ENCODE results near the gene ANP32B.

The ANP32B gene

GRCh38 chr9:98021306-98022040 lies 38.3 kb downstream of the ANP32B start:
- FAIRE-seq (no peak), DNase-seq (ENCODE audit: low spot score) (no peak)

DNA sequence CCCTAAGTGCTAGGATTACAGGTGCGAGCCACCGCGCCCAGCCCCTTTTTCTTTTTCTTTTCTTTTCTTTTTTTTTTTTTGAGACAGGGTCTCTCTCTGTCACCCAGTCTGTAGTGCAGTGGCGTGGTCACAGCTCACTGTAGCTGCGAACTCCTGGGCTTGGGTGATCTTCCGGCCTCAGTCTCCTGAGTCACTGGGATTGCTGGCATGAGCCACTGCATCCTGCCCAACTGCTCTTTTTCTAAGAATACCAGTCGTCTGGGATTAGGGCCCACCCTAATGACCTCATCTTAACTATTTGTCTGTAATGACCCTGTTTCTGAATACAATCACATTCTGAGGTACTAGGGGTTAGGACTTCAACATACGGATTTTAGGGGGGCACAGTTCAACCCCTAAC lies 39.3 kb downstream of the ANP32B start:
- peak; percentile 48 for DNase-seq (ENCODE audit: low spot score)
- no peak for FAIRE-seq

GRCh38 chr9:98024702-98025101 lies 41.6 kb downstream of the ANP32B start:
- DNase-seq (ENCODE audit: low spot score) (no peak), FAIRE-seq (no peak)

GRCh38 chr9:98031169-98031568 lies 48.0 kb downstream of the ANP32B start:
- no peak for FAIRE-seq
- no peak for DNase-seq (ENCODE audit: low spot score)

- FAIRE-seq (no peak), DNase-seq (ENCODE audit: low spot score) (no peak)
Measured at GRCh38 chr9:98031935-98032334, 48.8 kb downstream of the ANP32B start.

DNA sequence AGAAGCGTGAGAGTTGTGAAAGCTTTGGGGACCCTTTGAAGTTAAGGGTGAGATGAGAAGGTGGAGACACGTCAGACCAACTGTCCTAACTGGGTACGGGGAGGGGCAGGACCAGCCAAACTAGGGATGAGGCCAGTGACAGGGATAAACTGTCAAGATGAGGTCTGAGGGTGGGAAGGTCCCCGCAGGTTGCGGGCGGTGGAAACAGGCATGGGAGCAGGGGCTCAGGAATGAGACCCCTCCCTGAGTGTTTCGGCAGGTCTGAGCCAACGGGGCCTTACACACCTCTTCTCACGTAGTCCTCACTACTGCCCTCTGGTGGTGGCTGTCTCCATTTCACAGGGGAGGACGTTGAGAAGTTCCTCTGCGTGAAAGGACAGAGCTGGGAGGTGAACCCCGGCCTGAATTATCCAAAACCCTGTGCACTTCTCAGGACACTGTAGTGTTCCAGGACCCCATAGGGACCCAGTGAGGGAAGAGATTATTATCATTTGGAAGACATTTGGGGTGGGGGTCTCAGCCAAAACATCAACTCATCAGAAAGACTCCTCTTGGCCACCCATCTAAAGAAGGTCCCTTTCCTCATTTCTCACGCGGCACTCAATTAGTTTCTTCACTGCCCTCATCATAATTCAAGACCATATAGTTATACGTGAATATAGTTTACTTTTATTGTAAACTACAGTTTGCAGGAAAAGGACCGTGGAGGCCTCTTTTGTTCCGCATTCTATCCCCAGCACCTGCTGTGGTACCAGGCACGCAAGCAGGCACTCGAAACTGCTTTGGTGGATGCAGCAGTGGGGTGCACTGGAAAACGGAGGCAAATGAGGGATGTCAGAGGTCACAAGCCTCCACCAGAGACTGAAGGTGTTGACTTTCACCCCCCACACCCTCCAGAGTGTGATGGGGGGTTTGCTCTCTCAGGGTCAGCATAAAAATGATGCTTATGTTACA lies 51.7 kb downstream of the ANP32B start:
- FAIRE-seq: no peak

DNA sequence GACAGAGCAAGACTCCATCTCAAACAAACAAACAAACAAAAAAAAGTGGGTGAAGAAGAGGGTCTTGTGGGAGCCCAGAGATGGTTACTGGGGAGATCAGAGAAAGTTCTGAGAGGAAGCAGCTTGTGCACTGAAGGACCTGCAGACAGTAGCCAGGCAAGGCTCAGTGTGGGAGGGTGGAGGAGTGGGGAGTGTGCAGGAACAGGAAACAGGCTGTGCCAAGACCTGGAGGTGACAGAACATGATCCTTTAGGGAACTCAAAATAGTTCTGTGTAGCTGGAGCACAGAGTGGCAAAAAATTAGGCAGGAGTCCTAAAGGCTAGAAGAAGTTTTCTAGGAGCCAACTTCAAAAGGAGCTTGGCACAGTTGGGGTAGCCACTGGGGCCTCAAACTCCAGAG lies 54.2 kb downstream of the ANP32B start:
- no peak for DNase-seq (ENCODE audit: low spot score)
- no peak for FAIRE-seq

More for the DNA sequence above, 51.7 kb downstream of the ANP32B start:
- peak; percentile 25 for DNase-seq (ENCODE audit: low spot score)

GRCh38 chr9:98038958-98039357 lies 55.8 kb downstream of the ANP32B start:
- DNase-seq (ENCODE audit: low spot score): no peak
- FAIRE-seq: no peak

DNA sequence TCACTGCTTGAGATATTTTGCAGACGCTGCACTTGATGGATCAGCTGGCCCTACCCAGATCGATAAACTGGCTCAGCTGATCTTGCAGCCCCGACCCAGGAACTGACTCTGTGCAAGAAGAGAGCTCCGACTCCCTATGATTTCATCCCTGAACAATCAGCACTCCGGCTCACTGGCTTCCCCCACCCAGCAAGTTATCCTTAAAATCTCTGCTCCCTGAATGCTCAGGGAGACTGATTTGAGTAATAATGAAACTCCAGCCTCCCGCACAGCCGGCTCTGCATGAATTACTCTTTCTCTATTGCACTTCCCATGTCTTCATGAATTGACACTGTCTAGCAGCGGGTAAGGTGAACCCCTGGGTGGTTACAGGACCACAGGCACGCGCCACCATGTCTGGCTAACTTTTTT lies 56.5 kb downstream of the ANP32B start:
- DNase-seq (ENCODE audit: low spot score) (no peak), FAIRE-seq (no peak)

GRCh38 chr9:98040212-98040611 lies 57.1 kb downstream of the ANP32B start:
- DNase-seq (ENCODE audit: low spot score): no peak
- FAIRE-seq: no peak

DNA sequence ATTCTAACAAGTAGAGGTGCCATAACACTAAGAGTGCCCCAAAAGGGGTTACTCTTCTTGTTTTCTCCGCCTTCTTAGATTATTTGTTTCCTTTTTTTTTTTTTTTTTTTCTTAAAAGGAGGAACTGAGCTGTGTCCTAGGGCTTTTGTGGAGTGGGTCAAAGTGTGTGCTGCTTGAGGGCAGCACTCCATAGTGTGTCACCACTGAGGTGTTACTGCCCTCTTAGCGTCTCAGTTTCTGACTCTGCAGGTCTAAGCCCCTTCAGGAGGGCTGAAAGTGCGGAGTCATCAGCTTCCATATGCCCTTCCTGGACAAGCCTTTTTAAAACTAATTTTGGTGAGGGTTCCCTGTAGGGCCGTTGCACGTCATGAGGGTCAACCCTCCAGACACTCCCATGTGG lies 60.8 kb downstream of the ANP32B start:
- FAIRE-seq (no peak), DNase-seq (ENCODE audit: low spot score) (no peak)

GRCh38 chr9:98045234-98046179 lies 62.4 kb downstream of the ANP32B start:
- DNase-seq (ENCODE audit: low spot score): no peak
- no peak for FAIRE-seq

- DNase-seq (ENCODE audit: low spot score) (no peak), FAIRE-seq (no peak)
Measured at GRCh38 chr9:98046180-98046543, 63.0 kb downstream of the ANP32B start.

GRCh38 chr9:98047002-98047401 lies 63.9 kb downstream of the ANP32B start:
- FAIRE-seq (no peak), DNase-seq (ENCODE audit: low spot score) (no peak)

- FAIRE-seq: no peak
Measured at GRCh38 chr9:98049288-98050072, 66.3 kb downstream of the ANP32B start.

DNA sequence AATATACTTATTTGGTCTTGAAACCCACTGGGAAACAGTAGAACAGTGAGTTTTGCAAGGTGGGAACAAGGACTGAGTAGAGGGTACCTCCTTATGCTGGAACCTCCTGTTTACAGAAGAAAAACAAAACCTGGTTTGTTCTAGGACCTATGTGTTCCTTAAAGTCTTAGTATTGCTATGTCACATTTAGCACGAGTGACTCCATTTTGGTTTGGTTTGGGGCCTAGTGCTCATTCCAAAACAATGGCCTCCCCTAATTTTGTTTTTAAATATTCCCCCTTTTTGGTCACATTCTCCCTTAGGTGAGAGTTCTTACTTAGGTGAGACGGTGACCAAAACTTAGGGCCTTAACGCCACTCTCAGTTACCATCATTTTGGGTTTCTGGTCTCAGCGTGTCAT lies 67.2 kb downstream of the ANP32B start:
- FAIRE-seq: no peak
- DNase-seq (ENCODE audit: low spot score): no peak

More at GRCh38 chr9:98049288-98050072, 66.3 kb downstream of the ANP32B start:
- no peak for DNase-seq (ENCODE audit: low spot score)

DNA sequence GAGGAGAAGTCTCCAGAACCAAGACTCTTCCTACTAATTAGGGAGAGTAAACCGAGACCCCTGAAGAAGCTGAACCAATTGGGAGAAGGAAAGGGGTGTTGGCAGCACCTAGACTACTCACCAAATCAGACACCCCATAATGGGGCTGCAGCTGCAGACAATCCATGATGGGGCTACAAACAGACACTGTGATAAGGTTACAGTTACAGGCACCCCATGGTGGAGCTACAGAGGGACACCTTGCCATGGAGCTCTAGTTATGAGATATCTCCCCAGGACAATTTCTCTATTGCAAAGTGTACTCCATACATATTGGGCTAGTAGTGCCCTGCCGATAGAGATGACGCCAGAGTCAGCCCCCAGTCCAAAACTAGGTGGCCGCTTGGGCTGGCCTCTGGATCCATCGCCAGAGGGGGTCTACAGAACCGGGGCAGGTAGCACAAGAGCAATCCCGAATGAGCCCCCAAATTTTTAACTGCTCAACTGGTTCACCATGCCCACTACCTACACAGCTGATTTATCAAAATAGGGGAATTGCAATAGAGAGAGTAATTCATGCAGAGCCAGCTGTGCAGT lies 71.3 kb downstream of the ANP32B start:
- no peak for FAIRE-seq
- no peak for DNase-seq (ENCODE audit: low spot score)

- peak; percentile 97 for DNase-seq (ENCODE audit: low spot score)
- peak; percentile 60 for FAIRE-seq
Measured at GRCh38 chr9:98056269-98057137, 73.4 kb downstream of the ANP32B start, which contains the start of gene NANS. NANS (plus strand) TSS chr9:98056732; CDS start chr9:98056809, 77 bp downstream.

Data from RCC 7860 (cell line).